ENCODE data around the gene CDC34. TPM values are rescaled to one million over a fixed set of nuclear protein-coding genes. Genes with fewer than 3 reads are reported as not detected.
A peak's percentile ranks its signal among the peaks of the same experiment; 100 is the strongest.

CDC34 gene
- total and polyA plus RNA-seq, 9 of the 15 experiments (the other 6 are each of a cell fraction or from before 2014, with no cell fraction given), result 0.80 to 203 (median 65.5) TPM

- TF ChIP-seq REST (IDR thresholded peaks at IDR 0.05; ENCODE audit: borderline replicate concordance) (peak; percentile 68), REST (CRISPR knock-in tag; IDR thresholded peaks at IDR 0.05; ENCODE audit: low read depth) (no peak), TCF3 (CRISPR knock-in tag; IDR thresholded peaks at IDR 0.05) (peak; percentile 53; the same call in 1 of the 2 replicates), ETV1 (tag; conservative IDR thresholded peaks at IDR 0.05; ENCODE audit: low read depth) (no peak), TSC22D4 (tag; IDR thresholded peaks at IDR 0.05) (no peak), VEZF1 (CRISPR knock-in tag; IDR thresholded peaks at IDR 0.05) (peak; percentile 41; the same call in 1 of the 2 replicates), NKRF (IDR thresholded peaks at IDR 0.05; ENCODE audit: borderline replicate concordance) (0 out of 2 replicates have a peak, but pooled peaks have one; percentile 22), MLLT1 (IDR thresholded peaks at IDR 0.05) (no peak), MYC (IDR thresholded peaks at IDR 0.05; ENCODE audit: low read depth, low read length) (peak; percentile 93), MYC (CRISPR knock-in tag; IDR thresholded peaks at IDR 0.05; ENCODE audit: borderline replicate concordance, low read depth) (no peak)
Observed at GRCh38 chr19:510606-511100, 20.9 kb upstream of the CDC34 start (continued).

Measured in K562 (cell line).